Stimulated activated CD4-positive, alpha-beta T cell treated with anti-CD3 and anti-CD28 coated beads, Interleukin-12 subunit alpha, Interleukin-12 subunit beta, amount 100 ng/mL, for 48 hours (primary cell): ENCODE results near the gene TUBB4B.
"Not testable (repeated sequence)": the region's sequence is repeated elsewhere in the genome, so short reads cannot be mapped to it uniquely, and the experiment has no call there.

Source experiments
- DNase-seq, 3 donors: peaks; one replicate each; pipeline ENCODE4 v3.0.0-alpha.2; 2020; ENCODE audit warnings: low read depth in 2 of 3, low spot score in 1 of 3

Gene TUBB4B

DNA sequence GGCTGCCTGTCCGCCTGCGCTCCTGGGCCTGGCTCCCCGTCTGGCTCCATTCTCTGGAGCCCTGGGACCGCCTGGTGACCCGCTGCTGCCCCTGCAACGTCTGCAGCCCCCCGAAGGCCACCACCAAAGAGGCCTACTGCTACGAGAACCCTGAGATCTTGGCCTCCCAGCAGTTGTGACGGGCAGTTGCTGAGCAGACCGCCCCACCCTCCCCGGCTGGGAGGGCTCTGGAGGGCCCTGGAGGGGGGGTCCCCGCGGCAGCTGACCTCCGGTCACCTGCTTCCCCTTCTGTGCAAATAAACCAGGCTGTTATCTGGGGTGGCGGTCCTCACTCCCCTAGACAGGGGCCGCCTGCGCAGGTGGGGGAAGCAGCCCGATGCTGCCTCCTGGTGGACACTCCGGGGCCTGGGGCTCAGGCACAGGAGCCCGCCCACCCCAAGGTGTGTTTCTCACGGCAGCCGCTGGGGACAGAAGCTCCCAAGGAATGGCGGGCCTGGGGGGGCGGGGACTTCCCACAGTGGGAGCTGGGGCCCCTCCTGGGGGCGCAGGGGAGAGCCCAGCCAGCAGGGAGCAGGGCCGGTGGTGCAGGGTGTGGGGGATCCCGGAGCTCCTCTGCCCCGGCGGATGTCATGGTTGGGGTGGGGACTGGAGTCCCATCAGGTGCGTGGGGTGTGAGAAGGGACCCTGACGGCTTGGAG is 4.7 kb upstream of the TUBB4B start:
- peak; percentile 80 to 90 (median 87) for DNase-seq

DNA sequence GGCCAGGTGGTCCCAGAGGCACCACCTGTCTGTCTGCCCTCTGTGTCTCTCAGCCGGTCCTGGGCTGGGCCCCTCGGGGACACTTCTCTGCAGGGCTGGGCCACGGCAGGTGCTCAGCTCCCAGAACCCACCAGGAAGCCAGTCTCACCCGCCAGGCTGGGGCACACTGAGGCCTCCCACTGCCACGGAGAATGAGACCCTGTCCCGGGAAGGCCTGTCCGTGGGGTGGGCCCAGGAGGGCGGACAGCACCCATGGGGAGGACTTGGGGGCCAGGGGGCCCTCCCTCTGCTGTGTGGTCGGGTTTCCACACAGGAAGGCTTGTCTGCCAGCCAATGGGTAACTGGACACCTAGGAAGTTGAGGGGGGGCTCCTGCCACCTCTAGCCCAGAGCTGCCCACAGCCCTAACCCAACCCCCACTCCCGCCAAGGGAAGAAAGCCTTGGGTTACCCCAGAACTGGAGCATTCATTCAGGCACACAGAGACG is 4.1 kb upstream of the TUBB4B start:
- no peak for DNase-seq

DNA sequence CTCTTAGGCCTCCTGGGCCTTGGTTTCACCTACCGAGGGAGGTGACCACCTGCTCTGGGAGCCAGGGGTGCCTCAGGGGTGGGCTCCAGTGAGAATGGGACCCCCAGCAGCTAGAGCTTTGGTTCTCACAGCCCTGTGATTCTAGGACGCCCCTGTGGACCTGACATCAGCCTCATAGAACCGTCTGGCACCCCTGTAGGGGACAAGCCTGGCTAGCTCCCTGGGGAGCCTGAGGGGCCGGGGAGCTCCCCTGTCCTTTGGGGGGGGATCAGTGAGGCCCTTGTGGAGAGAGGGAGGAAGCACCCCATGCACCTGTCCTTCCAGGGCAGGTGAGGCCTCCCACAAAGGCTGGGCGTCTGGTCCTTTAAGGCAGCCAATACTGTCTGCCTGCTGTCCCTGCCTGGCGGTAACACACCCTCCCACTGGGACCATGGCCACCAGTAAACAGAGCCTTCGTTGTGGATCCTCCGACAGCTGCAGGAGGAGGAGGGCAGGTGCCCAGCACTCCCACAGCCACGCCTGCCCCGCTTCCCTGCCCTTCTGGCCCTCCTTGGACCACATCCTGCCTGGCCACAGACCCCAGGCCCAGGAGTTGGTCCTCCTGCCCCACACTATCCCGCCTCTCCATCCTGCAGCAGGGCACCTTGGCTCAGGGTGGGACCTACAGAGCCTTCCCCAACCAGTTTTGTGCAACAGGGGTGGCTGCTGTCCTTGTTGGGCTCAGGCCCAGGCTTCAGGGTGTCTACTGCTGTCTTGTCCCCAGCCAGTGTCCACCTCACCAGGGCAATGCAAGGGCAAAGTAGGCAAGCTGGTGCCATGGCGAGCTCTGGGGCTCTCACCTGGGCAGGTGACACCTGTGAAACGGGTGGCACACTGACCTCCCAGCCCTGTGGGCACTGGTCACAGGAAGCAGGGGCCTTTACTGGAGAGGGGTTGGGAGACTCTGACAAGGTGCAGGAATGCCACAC is 3.0 kb upstream of the TUBB4B start:
- DNase-seq, result no peak

DNA sequence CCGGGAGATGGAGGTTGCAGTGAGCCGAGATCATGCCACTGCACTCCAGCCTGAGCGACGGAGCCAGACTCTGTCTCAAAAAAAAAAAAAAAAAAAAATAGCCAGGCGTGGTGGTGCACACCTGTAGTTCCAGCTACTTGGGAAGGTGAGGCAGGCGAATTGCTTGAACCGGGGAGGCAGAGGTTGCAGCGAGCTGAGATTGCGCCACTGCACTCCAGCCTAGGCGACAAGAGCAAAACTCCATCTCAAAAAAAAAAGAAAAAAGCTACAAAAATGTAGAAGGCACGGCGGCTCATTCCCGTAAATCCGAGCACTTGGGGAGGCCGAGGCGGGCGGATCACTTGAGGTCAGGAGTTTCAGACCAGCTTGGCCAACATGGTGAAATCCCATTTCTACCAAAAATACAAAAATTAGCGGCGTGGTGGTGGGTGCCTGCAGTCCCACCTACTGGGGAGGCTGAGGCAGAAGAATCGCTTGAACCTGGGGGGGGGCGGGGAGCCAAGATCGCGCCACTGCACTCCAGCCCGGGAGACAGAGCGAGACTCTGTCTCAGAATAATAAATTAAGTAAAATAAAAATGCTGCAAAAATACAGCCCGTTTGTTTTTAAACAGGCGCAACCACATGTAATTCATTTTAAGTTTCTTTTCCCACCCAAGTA is 1.4 kb upstream of the TUBB4B start:
- not testable (repeated sequence) for DNase-seq

DNA sequence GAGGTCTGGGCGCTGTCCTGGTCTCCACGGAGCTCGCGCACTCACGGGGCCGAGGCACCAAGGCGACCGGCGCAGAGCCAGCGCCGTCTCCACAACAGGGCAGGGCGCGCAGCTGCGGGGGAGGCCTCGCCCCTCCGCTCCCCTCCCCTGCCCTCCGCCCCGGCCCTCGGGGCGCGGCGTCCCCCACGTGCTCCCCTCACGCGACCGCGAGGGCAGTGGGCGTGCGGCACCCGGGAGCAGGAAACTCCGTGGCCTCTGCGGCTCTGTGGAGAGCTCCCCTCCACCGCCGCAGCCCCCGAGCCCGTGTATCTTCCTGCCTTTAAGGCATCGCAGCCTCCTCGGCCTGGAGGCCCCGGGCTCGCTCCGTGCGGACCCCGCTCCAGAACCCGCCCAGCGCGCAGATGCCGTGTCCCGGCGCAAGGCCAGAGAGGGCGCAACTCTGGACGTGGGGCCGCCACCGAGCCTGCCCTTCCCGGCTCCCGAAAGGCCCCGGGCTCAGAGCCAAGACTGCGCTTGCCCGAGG is 708 bp upstream of the TUBB4B start:
- DNase-seq, result peak; percentile 30 to 63 (median 40)

DNA sequence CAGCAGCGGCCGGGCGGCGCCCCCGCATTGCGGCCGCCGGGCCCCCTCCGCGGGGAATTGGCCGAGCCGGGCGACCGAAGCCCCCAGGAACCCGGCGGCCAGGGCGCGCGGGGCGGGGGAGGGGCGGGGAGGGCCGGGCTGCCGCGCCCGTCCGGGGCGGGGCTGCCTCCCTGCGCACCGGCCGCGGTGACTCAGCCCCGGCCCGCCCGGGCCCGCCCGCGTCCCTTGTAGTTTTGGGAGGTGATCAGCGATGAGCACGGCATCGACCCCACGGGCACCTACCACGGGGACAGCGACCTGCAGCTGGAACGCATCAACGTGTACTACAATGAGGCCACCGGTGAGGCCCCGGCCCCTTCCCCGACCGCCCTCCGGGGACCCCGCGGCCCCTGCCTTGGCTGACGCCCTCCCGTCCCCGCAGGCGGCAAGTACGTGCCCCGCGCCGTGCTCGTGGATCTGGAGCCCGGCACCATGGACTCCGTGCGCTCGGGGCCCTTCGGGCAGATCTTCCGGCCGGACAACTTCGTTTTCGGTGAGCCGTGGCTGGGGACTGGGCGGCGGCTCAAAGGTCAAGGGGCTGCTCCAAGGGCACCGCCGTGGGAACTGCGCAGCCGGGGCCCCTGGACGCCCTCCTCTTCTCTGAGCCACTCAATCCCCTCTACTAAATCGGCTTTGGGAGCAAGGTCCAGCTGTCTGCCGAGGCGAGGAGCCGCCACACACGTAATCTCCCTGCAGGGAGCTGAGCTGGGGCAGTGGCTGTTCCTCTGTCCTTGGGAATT is 592 bp downstream of the TUBB4B start:
- peak in 2 of 3 donors; percentile 31 to 65 for DNase-seq

DNA sequence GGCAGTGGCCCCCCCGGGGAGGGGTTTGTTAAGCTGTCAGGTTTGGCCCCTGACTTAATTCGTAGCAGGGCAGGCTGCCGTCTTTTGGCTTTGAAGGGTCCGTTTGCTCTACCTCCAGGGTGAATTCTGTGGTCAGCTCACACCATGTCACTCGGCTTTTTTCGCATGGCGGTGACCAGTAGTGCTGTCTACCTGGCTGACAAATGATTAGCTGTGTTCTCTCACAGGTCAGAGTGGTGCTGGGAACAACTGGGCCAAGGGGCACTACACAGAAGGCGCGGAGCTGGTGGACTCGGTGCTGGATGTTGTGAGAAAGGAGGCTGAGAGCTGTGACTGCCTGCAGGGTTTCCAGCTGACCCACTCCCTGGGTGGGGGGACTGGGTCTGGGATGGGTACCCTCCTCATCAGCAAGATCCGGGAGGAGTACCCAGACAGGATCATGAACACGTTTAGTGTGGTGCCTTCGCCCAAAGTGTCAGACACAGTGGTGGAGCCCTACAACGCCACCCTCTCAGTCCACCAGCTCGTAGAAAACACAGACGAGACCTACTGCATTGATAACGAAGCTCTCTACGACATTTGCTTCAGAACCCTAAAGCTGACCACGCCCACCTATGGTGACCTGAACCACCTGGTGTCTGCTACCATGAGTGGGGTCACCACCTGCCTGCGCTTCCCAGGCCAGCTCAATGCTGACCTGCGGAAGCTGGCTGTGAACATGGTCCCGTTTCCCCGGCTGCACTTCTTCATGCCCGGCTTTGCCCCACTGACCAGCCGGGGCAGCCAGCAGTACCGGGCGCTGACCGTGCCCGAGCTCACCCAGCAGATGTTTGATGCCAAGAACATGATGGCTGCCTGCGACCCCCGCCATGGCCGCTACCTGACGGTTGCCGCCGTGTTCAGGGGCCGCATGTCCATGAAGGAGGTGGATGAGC is 1.4 kb downstream of the TUBB4B start:
- DNase-seq, result no peak

DNA sequence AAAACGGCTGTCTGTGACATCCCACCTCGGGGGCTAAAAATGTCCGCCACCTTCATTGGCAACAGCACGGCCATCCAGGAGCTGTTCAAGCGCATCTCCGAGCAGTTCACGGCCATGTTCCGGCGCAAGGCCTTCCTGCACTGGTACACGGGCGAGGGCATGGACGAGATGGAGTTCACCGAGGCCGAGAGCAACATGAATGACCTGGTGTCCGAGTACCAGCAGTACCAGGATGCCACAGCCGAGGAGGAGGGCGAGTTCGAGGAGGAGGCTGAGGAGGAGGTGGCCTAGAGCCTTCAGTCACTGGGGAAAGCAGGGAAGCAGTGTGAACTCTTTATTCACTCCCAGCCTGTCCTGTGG is 2.2 kb downstream of the TUBB4B start:
- not testable (repeated sequence) for DNase-seq

DNA sequence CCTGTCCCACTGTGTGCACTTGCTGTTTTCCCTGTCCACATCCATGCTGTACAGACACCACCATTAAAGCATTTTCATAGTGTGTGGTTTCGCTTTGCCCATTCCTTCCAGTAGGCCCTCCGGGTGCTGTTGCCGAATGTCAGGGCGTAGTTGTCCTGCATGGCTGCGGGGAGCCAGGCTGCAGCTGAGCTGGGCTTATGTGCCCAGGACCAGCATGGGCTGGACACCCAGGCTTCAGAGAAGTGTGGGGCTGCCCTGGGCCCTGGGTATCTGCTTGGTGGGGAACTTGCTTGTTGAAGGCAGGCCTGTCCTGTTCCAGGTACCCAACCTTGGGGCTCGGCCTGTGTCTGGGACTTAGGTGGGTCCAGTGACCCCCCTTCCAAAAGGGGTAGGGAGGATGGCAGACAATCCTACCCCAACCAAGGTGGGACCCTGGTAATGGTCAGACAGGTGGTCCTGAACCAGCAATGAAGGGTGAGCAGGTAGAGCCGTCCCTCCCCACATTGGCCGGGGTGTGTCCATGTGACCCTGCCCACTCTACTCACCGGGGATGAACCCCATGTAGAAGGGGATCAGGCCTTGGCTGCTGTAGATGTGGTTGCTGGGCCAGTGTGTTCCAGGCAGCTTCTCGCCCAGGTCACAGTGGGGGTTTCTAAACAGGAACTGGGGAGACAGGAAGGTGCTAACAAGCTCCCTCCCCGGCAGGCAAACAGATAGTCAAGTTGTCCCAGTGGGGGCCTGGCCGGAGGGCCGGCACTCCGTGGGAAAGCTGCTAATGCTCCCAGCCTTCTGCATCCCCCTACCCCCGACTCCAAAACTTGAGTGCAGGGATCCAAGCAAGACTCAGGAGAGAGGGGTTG is 2.8 kb downstream of the TUBB4B start:
- no peak for DNase-seq

DNA sequence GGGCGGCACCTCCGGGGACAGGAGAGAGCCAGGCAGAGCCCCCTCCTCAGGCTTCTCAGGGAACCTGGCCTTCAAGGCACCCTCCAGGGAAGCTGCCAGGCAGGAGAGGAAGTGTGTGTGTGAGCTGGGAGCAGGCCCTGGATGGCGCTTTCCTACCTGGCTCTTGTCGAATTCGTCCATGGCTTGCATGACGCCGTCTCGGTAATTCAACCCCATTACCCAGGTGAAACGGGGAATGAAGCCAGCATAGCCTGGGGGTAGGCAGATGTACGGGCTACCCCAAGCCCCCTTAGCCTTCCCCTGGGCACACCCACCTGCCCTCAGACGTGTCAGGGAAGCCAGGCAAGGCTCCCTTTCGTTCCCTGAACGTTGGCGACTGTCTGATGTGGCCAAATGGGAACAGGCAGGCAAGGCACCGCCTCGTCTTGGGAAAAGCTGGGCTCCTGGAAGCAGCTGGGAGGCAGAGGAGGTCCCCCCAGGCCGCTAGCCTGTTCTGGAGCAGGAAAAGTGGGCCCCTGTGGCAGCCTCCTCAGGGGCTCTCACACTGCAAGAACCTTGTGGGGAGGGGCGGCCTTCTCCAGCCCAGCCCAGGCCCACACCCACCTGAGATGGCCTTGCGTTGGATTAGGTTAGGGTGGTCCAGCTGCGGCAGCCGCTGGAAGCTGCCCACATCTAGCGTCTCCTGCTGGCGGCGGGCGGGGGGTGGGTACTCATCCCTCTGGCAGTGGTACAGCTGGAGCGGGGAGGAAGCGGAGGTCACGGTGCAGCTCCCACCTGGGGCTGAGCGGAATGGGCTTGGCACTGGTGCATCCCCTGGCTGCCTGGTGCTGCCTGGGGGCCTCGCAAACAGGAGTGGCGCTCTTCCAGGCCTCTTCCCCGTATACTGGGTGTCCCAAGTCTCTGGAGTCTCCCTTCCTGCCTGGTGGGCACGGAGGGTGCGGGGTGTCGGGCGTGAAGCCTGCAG is 3.7 kb downstream of the TUBB4B start:
- DNase-seq, result no peak

DNA sequence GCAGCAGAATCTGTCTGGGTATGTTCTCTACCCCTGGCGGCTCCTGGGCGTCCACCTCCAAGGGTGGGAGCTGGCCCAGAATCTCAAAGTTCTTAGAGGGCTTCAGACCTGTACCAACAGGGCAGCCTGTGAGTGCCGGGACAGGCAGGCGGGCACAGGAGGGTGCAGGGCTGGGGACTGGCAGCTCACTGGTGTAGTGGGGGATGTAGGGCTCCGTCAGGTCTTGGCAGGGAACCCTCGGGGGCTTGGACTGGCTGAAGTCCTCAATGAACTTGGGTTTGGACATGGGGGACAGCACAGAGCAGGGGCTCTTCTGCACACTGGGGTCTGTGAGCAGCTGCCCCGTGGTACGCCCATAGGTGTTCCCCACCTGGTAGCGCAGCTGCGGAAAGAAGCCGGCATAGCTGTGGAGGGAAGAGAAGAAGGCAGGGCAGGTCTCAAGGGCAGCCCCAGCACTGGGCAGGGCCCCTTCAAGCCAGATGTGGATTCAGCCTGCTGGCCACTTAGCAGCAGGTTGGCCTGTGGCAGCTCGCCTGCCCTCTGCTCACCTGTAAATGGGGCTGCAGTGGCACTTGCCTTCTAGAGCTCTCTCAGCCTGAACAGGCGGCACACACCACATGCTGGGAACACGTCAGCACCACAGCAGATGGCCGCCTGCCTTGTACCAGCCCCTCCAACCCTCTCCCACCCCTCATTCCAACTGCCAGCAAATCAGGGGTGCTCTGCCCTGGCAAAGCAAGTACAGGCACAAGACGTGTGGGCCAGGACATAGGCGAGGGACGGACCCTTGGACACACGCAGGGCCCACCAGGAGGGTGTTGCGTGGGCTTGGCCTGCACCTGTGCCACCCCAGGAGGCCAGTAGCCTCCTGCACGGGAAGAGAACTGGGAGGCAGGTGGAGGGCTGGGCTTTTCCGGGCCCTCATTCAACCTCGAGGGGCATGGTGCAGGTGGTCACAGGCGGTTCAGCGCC is 4.6 kb downstream of the TUBB4B start:
- DNase-seq, result no peak

DNA sequence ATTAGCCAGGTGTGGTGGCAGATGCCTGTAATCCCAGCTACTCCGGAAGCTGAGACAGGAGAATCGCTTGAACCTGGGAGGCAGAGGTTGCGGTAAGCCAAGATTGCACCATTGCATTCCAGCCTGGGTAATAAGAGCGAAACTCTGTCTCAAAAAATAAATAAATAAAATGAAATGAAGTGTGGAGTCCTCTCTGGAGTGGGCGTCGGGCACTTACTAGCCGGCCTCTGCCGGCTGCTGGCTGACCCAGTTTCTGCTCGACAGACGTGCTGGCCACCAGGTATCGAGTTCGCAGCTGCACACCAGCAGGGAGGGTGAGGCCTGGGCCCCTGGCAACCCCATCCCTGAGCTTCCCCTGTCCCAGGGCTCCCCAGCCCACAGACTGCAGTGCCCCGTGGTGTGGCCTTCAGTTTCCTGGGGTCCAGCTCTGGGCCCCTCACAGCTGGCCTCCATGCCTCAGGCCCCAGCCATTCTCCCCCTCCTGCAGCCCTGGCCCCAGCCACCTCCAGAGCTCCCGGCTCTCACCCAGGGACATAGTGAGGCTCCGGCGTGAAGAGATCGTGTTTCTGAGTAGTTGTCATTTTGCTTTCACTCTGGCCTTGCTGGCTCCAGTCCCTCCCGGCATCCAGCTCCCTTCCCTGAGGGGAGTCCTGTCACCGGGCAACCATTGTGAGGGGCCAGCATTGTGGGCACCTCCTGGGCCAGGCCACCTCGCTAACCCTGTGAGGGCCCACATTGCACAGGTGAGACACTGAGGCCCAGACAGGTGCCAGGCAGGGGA is 6.2 kb downstream of the TUBB4B start:
- DNase-seq, result no peak

DNA sequence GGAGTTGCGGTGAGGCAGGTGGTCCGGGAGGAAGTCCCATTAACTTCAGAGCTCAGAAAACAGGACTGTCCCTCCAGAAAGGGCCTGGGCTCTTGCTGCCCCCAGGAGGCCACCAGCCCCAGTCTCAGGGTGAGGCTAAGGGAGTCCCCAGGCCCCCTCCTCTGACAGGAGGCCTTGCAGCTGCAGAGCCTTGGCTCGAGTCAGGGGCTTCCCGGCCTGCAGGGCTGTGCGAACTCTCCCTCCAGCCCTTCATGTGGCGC is 6.8 kb downstream of the TUBB4B start:
- no peak for DNase-seq

DNA sequence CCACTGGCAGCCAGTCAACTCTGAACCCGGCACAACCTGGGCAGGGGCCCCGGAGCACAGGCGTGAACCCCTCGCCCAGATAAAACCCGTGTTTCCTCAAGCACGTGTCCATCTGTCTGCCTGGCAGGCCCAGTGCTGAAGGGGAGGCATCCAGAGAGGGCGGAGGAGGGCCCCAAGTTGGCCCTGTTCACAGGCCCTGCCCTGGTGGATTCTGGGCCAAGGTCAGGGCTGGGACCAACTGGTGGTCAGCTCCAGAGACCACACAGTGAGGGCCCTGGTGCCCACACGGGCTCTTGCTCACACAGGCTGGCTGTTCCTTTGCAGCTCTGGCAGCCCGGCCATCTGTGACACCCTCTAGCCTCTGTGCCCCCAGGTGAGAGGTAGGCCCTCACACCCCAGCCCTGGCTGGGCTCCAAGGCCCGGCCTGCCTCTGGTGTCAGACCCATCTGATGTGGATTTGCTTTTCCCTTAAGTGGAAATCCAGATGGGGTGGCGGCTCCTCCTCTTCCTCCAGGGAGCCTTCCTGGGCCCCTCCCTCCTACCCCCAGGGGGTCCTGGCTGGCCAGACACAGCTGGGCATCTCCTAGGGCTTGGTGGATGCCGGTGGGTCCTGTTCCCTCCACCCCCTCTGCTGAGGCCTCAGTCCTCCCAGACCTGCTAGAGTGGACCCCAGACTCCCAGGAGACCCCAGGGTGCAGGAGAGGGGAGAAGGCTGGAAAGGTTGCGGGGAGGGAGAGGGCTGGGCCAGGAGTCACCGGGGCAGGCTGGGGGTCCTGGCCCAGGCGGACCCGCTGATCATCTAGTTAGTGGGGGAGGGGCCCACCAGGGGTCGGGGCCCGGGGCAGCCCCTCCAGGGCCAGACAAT is 9.5 kb downstream of the TUBB4B start:
- no peak for DNase-seq

DNA sequence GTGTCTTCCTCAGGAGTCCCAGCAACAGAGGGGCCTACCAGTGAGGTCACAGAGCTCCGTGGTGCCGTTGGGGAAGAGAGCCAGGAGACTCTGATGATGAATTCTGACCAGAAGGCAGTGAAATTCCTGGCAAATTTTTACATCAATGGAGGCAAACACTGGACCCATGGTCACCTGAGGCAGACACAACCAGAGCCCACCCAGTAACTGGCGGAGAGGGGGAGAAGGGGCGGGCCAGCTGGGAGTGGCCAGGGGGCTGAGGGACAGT is 10.0 kb downstream of the TUBB4B start, which contains the start of gene STPG3:
STPG3 (plus strand) TSS at position 93 of the 268 bp plus-strand sequence; CDS start at position 94, 1 bp downstream.
- DNase-seq, result no peak
